H9 (cell line): ENCODE results near the gene TENM3. TPM values are rescaled to one million over a fixed set of nuclear protein-coding genes. Genes with fewer than 3 reads are reported as not detected.

Source experiments
- DNase-seq: peaks from one replicate; pipeline ENCODE4 v3.0.0-alpha.2; 2017
- H2AFZ ChIP-seq: one replicate; pipeline ENCODE4 v1.6.1; 2013; ENCODE audit warnings: mild to moderate bottlenecking, low read length, control low read depth, moderate library complexity
- H2AK5ac ChIP-seq: 2 replicates; pipeline ENCODE4 v1.6.1; 2013; ENCODE audit warnings: low read length, control low read depth, mixed read lengths; ENCODE audit not compliant: insufficient read length
- H2BK120ac ChIP-seq: one replicate; pipeline ENCODE4 v1.6.1; 2013; ENCODE audit warnings: low read depth, mild to moderate bottlenecking, low read length, control low read depth, inconsistent platforms; ENCODE audit not compliant: poor library complexity, severe bottlenecking
- H2BK12ac ChIP-seq: 2 replicates; pipeline ENCODE4 v1.6.1; 2013; ENCODE audit warnings: low read length, control low read depth, mixed read lengths, low read depth; ENCODE audit not compliant: insufficient read length
- H2BK15ac ChIP-seq: 2 replicates; pipeline ENCODE4 v1.6.1; 2013; ENCODE audit warnings: low read depth, low read length, control low read depth
- H2BK20ac ChIP-seq: one replicate; pipeline ENCODE4 v1.6.1; 2013; ENCODE audit warnings: low read depth, mild to moderate bottlenecking, low read length, control low read depth, inconsistent platforms; ENCODE audit not compliant: poor library complexity, severe bottlenecking
- H2BK5ac ChIP-seq: 2 replicates; pipeline ENCODE4 v1.6.1; 2013; ENCODE audit warnings: low read length, control low read depth, mixed read lengths; ENCODE audit not compliant: insufficient read length
- H3K14ac ChIP-seq: 2 replicates; pipeline ENCODE4 v1.6.1; 2013; ENCODE audit warnings: low read length, control low read depth; ENCODE audit not compliant: insufficient read depth
- H3K18ac ChIP-seq: 2 replicates; pipeline ENCODE4 v1.6.1; 2013; ENCODE audit warnings: low read depth, mild to moderate bottlenecking, mixed read lengths, low read length, control low read depth; ENCODE audit not compliant: insufficient read length
- H3K23ac ChIP-seq: 2 replicates; pipeline ENCODE4 v1.6.1; 2013; ENCODE audit warnings: low read length, control low read depth, mixed read lengths, low read depth; ENCODE audit not compliant: insufficient read length
- H3K23me2 ChIP-seq: 2 replicates; pipeline ENCODE4 v1.6.1; 2013; ENCODE audit warnings: low read depth, mild to moderate bottlenecking, mixed read lengths, low read length, control low read depth; ENCODE audit not compliant: insufficient read length, poor library complexity, severe bottlenecking
- H3K27ac ChIP-seq: 2 replicates; pipeline ENCODE4 v1.5.1; 2013; ENCODE audit warnings: low read length, control low read depth, mixed read lengths, low read depth; ENCODE audit not compliant: insufficient read length
- H3K27me3 ChIP-seq: 2 replicates; pipeline ENCODE4 v1.6.1; 2013; ENCODE audit warnings: low read length, control low read depth, inconsistent platforms; ENCODE audit not compliant: insufficient read depth
- H3K4ac ChIP-seq: 2 replicates; pipeline ENCODE4 v1.6.1; 2013; ENCODE audit warnings: low read depth, mild to moderate bottlenecking, control low read depth, inconsistent platforms, low read length, moderate library complexity
- H3K4me1 ChIP-seq: 2 replicates; pipeline ENCODE4 v1.6.1; 2013; ENCODE audit warnings: low read length, control low read depth, inconsistent platforms; ENCODE audit not compliant: insufficient read depth
- H3K4me2 ChIP-seq: 2 replicates; pipeline ENCODE4 v1.6.1; 2013; ENCODE audit warnings: low read length, control low read depth, mixed read lengths; ENCODE audit not compliant: insufficient read length, insufficient read depth
- H3K56ac ChIP-seq: 2 replicates; pipeline ENCODE4 v1.6.1; 2013; ENCODE audit warnings: low read depth, mild to moderate bottlenecking, mixed read lengths, low read length, control low read depth; ENCODE audit not compliant: insufficient read length
- H3K79me1 ChIP-seq: 2 replicates; pipeline ENCODE4 v1.6.1; 2013; ENCODE audit warnings: low read depth, mild to moderate bottlenecking, moderate library complexity, low read length, control low read depth, inconsistent platforms; ENCODE audit not compliant: insufficient read depth, poor library complexity, severe bottlenecking
- H3K79me2 ChIP-seq: 2 replicates; pipeline ENCODE4 v1.6.1; 2013; ENCODE audit warnings: low read length, control low read depth, inconsistent platforms; ENCODE audit not compliant: insufficient read depth
- H3K9ac ChIP-seq: 2 replicates; pipeline ENCODE4 v1.6.1; 2013; ENCODE audit warnings: low read length, control low read depth, mixed read lengths; ENCODE audit not compliant: insufficient read length; ENCODE audit errors: extremely low read depth
- H3K9me3 ChIP-seq: one replicate; pipeline ENCODE4 v1.6.1; 2013; ENCODE audit warnings: low read depth, low read length, inconsistent platforms; ENCODE audit not compliant: control insufficient read depth
- H3T11ph ChIP-seq: one replicate; pipeline ENCODE4 v1.6.1; 2013; ENCODE audit warnings: mild to moderate bottlenecking, low read length, control low read depth, inconsistent platforms
- H4K20me1 ChIP-seq: one replicate; pipeline ENCODE4 v1.6.1; 2013; ENCODE audit not compliant: control insufficient read depth, insufficient read length, insufficient read depth
- H4K5ac ChIP-seq: 2 replicates; pipeline ENCODE4 v1.6.1; 2013; ENCODE audit warnings: low read depth, mild to moderate bottlenecking, mixed read lengths, low read length, control low read depth; ENCODE audit not compliant: insufficient read length
- H4K8ac ChIP-seq: replicated peaks from 2 replicates; pipeline ENCODE4 v1.6.1; 2013; ENCODE audit warnings: low read length, control low read depth, mixed read lengths, low read depth; ENCODE audit not compliant: insufficient read length
- H4K91ac ChIP-seq: 2 replicates; pipeline ENCODE4 v1.6.1; 2013; ENCODE audit warnings: low read depth, mild to moderate bottlenecking, moderate library complexity, mixed read lengths, low read length, control low read depth; ENCODE audit not compliant: insufficient read length
- H3K27ac Mint-ChIP-seq, 3 experiments: 2 replicates in 2 of 3; 3 replicates in 1 of 3; pipeline ENCODE4 v1.8.0; 2020 to 2021; ENCODE audit warnings: mixed read lengths in 3 of 3, mild to moderate bottlenecking in 1 of 3, moderate library complexity in 1 of 3
- H3K27me3 Mint-ChIP-seq: 2 replicates; pipeline ENCODE4 v1.8.0; 2021; ENCODE audit warnings: low read depth, mild to moderate bottlenecking, moderate library complexity, mixed read lengths
- H3K36me3 Mint-ChIP-seq, 3 experiments: 2 replicates in 2 of 3; 3 replicates in 1 of 3; pipeline ENCODE4 v1.8.0; 2020 to 2021; ENCODE audit warnings: low read depth in 3 of 3, mixed read lengths in 3 of 3; ENCODE audit not compliant: insufficient read depth in 1 of 3
- H3K4me1 Mint-ChIP-seq, 2 experiments: 2 replicates each; pipeline ENCODE4 v1.8.0; 2020; ENCODE audit warnings: mixed read lengths in 2 of 2
- H3K4me3 Mint-ChIP-seq, 2 experiments: 2 replicates in 1 of 2; 3 replicates in 1 of 2; pipeline ENCODE4 v1.8.0; 2020 to 2021; ENCODE audit warnings: mild to moderate bottlenecking in 2 of 2, mixed read lengths in 2 of 2, moderate library complexity in 1 of 2
- H3K9me3 Mint-ChIP-seq, 2 experiments: 2 replicates in 1 of 2; 3 replicates in 1 of 2; pipeline ENCODE4 v1.8.0; 2020; ENCODE audit warnings: mild to moderate bottlenecking in 2 of 2, mixed read lengths in 2 of 2, moderate library complexity in 1 of 2
- WGBS: extraction: QIAGEN DNeasy Blood & Tissue Kit; methylation state at CpG from one replicate; pipeline ENCODE4 v1.1.7; 2013; ENCODE audit warnings: missing lambda C conversion rate, low lambda C conversion rate, mixed read lengths; ENCODE audit not compliant: insufficient read length; ENCODE audit errors: extremely low coverage; 5-methylcytosine and 5-hydroxymethylcytosine counted together
- total RNA-seq: library from RNA; stranded (reverse); gene quantifications from 2 replicates; pipeline ENCODE4 v1.2.1, GENCODE V29; 2021
- TF ChIP-seq, protein P1 (sequence below): fragments of 200-600 bp; sonication (generic); conservative IDR thresholded peaks from 3 replicates; pipeline ENCODE4 v1.8.0; 2021; ENCODE audit warnings: antibody characterized with exemption, mild to moderate bottlenecking

TENM3 gene
- total RNA-seq, 1 experiment from 2014 or later, result 49.6 TPM

DNA sequence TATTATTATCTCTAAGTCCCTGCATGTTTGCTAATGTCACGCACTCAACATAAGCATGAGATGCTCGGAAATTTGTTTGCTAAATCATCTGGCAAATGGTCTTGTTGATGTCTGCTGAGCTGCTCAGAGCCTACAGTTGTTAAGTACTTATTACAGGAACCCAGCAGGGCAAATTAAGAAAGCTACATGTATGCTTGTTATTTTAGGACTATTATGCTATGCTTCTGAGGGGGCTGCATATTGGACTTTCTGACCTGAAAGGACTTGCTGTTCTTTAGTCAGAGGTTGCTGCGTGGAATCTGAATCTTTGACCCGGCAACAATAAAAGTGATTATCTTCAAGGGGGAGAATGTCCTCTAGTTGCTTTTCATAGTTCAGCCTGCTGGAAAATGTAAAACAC lies 36.3 kb upstream of the TENM3 start:
- H2BK15ac ChIP-seq, result no peak overlapping the region
- H3T11ph ChIP-seq, result no peak overlapping the region
- H3K56ac ChIP-seq, result no peak overlapping the region
- no peak overlapping the region for H3K23ac ChIP-seq
- no peaks in the 10 kb centered on the region; the same call in 1 of the 2 replicates for H3K27me3 ChIP-seq
- peaks cover 2% of the 10 kb centered on the region for H3K79me1 ChIP-seq
- H3K9me3 Mint-ChIP-seq, result no peaks in the 10 kb centered on the region
- H2BK5ac ChIP-seq, result no peak overlapping the region
- H4K91ac ChIP-seq, result no peak overlapping the region
- no peak overlapping the region for H2BK20ac ChIP-seq
- H3K4me1 Mint-ChIP-seq, result peaks cover 54 to 61% of the 10 kb centered on the region in 2 experiments
- H3K23me2 ChIP-seq, result no peaks in the 10 kb centered on the region
- H2BK120ac ChIP-seq, result no peak overlapping the region
- TF ChIP-seq, protein P1, sequence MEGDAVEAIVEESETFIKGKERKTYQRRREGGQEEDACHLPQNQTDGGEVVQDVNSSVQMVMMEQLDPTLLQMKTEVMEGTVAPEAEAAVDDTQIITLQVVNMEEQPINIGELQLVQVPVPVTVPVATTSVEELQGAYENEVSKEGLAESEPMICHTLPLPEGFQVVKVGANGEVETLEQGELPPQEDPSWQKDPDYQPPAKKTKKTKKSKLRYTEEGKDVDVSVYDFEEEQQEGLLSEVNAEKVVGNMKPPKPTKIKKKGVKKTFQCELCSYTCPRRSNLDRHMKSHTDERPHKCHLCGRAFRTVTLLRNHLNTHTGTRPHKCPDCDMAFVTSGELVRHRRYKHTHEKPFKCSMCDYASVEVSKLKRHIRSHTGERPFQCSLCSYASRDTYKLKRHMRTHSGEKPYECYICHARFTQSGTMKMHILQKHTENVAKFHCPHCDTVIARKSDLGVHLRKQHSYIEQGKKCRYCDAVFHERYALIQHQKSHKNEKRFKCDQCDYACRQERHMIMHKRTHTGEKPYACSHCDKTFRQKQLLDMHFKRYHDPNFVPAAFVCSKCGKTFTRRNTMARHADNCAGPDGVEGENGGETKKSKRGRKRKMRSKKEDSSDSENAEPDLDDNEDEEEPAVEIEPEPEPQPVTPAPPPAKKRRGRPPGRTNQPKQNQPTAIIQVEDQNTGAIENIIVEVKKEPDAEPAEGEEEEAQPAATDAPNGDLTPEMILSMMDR, result no peak
- no peak overlapping the region for H2AFZ ChIP-seq
- H2AK5ac ChIP-seq, result no peak overlapping the region
- H4K5ac ChIP-seq, result no peak overlapping the region
- no peak overlapping the region for H3K4ac ChIP-seq
- H3K36me3 Mint-ChIP-seq, result peaks cover 0 to 5% (median 2%) of the 10 kb centered on the region in 3 experiments; a peak in 4 of 7 replicates
- no peak for DNase-seq
- H3K4me2 ChIP-seq, result no peak overlapping the region
- H3K27ac Mint-ChIP-seq, result peak overlapping the region in 2 of 3 experiments; percentile 42 to 64; a peak in 3 of 7 replicates
- no peak overlapping the region for H2BK12ac ChIP-seq
- H3K4me1 ChIP-seq, result peaks cover 13% of the 10 kb centered on the region; the same call in 1 of the 2 replicates
- no peak overlapping the region for H4K8ac ChIP-seq
- no peak overlapping the region for H3K4me3 Mint-ChIP-seq
- no peaks in the 10 kb centered on the region for H4K20me1 ChIP-seq
- no peak overlapping the region for H3K27ac ChIP-seq
- H3K18ac ChIP-seq, result no peak overlapping the region
- H3K79me2 ChIP-seq, result no peaks in the 10 kb centered on the region; the same call in 1 of the 2 replicates
- no peaks in the 10 kb centered on the region for H3K9me3 ChIP-seq
- H3K9ac ChIP-seq, result no peak overlapping the region
- no CpG with 5 or more reads among the region's 4 CpGs for WGBS
- no peaks in the 10 kb centered on the region for H3K27me3 Mint-ChIP-seq
- H3K14ac ChIP-seq, result no peak overlapping the region
